Measurements from ENCODE around the gene AMHR2.

Gene AMHR2

DNA sequence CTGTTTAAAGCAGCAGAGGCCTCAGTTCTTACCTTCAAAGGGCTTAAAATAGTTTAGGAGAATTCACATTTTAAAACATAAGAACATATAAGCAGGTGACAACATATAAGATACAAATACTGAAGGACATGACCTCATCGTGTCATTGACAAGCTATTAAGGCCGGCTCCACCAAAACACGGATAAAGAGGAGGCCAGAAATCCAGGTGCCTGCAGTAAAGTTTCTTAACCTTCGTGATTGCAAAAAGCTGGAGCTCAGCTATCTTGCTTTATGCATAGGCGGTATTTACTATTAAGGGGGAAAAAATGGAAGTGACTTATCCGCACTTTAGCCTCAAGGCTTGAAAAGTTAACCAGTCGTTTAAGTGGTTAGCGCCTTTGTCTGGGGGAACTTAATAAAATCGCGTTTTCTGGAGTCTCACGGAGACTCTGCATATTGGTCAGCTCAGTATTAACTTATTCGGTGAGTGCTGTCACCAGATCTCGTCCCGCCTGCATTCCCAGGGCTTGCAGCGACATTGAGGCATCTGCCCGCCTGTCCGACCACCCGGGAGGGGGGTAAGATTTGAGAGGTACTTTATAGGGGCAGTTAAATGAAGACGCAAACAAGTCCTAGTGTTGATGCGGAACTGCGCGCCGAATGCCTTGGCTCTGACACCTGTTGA lies 44.8 kb upstream of the AMHR2 start:
- H3K27ac ChIP-seq (ENCODE audit: low read length), result peak overlapping the region; percentile 77
- peak overlapping the region; percentile 65 for H3K4me3 ChIP-seq (ENCODE audit: low read length)
- no peaks in the 10 kb centered on the region for H4K20me1 ChIP-seq (ENCODE audit: insufficient read depth, low read length)
- H3K4me1 ChIP-seq (ENCODE audit: low read length), result peaks cover 28% of the 10 kb centered on the region
- TF ChIP-seq, protein P1, sequence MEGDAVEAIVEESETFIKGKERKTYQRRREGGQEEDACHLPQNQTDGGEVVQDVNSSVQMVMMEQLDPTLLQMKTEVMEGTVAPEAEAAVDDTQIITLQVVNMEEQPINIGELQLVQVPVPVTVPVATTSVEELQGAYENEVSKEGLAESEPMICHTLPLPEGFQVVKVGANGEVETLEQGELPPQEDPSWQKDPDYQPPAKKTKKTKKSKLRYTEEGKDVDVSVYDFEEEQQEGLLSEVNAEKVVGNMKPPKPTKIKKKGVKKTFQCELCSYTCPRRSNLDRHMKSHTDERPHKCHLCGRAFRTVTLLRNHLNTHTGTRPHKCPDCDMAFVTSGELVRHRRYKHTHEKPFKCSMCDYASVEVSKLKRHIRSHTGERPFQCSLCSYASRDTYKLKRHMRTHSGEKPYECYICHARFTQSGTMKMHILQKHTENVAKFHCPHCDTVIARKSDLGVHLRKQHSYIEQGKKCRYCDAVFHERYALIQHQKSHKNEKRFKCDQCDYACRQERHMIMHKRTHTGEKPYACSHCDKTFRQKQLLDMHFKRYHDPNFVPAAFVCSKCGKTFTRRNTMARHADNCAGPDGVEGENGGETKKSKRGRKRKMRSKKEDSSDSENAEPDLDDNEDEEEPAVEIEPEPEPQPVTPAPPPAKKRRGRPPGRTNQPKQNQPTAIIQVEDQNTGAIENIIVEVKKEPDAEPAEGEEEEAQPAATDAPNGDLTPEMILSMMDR (IDR thresholded peaks at IDR 0.05; ENCODE audit: low read length), result no peak
- TF ChIP-seq EZH2 (optimal IDR thresholded peaks at IDR 0.05; ENCODE audit: low read depth, low read length) (no peak), EZH2phosphoT487 (IDR thresholded peaks at IDR 0.05; ENCODE audit: low read length) (no peak)
- peak overlapping the region; percentile 86 for H3K4me2 ChIP-seq (ENCODE audit: low read depth, low read length)
- peaks cover 6% of the 10 kb centered on the region; the same call in 1 of the 2 replicates for H3K36me3 ChIP-seq (replicated peaks; ENCODE audit: insufficient read depth, low read length)
- H3K9me3 ChIP-seq (replicated peaks; ENCODE audit: insufficient read depth, low read length), result no peaks in the 10 kb centered on the region
- peak overlapping the region; percentile 84 for H3K9ac ChIP-seq (ENCODE audit: low read length)
- no peaks in the 10 kb centered on the region for H3K9me2 ChIP-seq (replicated peaks; ENCODE audit: insufficient read depth, low read length)
- no peaks in the 10 kb centered on the region for H3K27me3 ChIP-seq (replicated peaks; ENCODE audit: insufficient read depth, low read length)
- H3K79me2 ChIP-seq (ENCODE audit: low read length), result peaks cover 32% of the 10 kb centered on the region
- H3F3A ChIP-seq (ENCODE audit: insufficient read depth, low read length), result peaks cover 12% of the 10 kb centered on the region
- peak overlapping the region; percentile 73 for H2AFZ ChIP-seq (ENCODE audit: low read length)
- DNase-seq, result peak; percentile 26

DNA sequence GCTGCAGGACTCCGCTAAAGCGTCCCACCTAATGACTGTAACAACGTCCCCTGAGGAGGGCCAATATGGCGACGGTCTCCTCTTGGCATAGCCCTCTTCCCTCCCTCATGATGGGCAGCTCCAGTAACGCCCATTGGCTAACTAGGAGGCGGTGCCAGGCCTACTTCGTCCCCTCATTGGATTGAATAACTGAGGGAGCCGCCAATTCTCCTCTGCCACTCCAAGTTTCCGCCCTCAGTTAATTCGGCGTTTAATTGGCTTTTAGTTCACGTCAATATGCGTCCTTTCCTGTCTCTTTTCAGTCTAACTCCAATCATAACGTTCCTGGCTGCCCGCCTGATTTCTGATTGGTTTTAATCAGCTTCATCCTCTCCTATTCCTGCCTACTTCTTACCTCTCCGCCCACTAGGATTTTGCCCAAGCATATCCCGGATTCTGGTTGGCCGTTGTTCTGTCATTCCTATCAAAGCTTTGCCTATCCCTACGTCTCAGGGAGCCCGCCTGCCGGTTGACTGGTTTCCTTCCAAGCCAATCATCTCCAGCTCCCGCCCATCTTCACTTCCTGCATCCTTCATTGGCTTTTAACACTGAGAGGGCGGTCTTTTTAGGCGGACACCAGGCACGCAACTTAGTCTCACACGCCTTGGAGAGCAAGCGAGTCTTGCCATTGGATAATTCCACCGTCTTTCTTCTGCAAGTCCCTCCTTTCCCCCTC lies 44.1 kb upstream of the AMHR2 start:
- Histone ChIP-seq H3K27me3 (replicated peaks; ENCODE audit: insufficient read depth, low read length) (no peaks in the 10 kb centered on the region), H3K79me2 (ENCODE audit: low read length) (peaks cover 39% of the 10 kb centered on the region), H3K4me3 (ENCODE audit: low read length) (peak overlapping the region; percentile 65), H3K27ac (ENCODE audit: low read length) (peak overlapping the region; percentile 77), H3K36me3 (replicated peaks; ENCODE audit: insufficient read depth, low read length) (peaks cover 9% of the 10 kb centered on the region), H3K4me2 (ENCODE audit: low read depth, low read length) (peak overlapping the region; percentile 86), H4K20me1 (ENCODE audit: insufficient read depth, low read length) (no peaks in the 10 kb centered on the region), H2AFZ (ENCODE audit: low read length) (peak overlapping the region; percentile 73), H3F3A (ENCODE audit: insufficient read depth, low read length) (peaks cover 9% of the 10 kb centered on the region), H3K9me2 (replicated peaks; ENCODE audit: insufficient read depth, low read length) (no peaks in the 10 kb centered on the region), H3K4me1 (ENCODE audit: low read length) (peaks cover 27% of the 10 kb centered on the region), H3K9ac (ENCODE audit: low read length) (peak overlapping the region; percentile 84), H3K9me3 (replicated peaks; ENCODE audit: insufficient read depth, low read length) (no peaks in the 10 kb centered on the region)
- TF ChIP-seq EZH2phosphoT487 (IDR thresholded peaks at IDR 0.05; ENCODE audit: low read length), result no peak
- TF ChIP-seq, protein P1 (IDR thresholded peaks at IDR 0.05; ENCODE audit: low read length), result no peak
- no peak for TF ChIP-seq EZH2 (optimal IDR thresholded peaks at IDR 0.05; ENCODE audit: low read depth, low read length)
- peak; percentile 100 for DNase-seq

DNA sequence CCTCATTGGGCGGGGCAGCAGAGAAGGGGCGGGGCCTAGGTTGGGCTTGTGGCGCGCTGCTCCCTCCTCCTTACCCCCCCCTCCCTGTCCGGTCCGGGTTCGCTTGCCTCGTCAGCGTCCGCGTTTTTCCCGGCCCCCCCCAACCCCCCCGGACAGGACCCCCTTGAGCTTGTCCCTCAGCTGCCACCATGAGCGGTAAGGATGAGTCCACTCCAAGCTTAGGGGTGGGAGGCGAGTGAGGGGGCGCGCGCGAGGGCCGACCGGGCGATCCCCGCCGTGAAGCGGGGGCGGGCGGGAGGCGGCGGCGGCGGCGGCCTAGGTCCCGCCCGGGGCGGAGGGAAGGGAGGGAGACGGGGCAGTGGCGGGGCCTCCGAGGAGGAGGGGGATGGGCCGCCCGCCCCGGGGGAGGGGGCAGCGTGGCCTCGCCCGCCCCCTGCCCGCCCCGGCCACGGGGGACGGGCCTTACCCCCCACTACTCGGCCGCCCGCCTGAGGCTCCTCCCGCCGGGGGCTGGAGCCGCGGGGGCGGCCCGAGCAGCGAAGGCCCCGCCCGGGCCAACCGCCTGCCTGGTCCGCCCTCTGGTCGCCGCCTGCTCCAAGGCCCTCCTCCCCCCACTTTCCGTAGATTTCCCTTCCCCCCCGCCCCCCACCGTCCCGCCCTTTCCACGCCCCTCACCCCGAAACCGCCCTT lies 43.4 kb upstream of the AMHR2 start, which contains the start of gene SP1:
TSS of gene SP1 (plus strand) at position 73 of the 690 bp plus-strand sequence. CDS start at position 189, 116 bp downstream.
- Histone ChIP-seq H2AFZ (ENCODE audit: low read length) (peak within 1 kb of the TSS; percentile 73), H3K4me1 (ENCODE audit: low read length) (peaks cover 27% of the 10 kb centered on the region), H3F3A (ENCODE audit: insufficient read depth, low read length) (peaks cover 9% of the 10 kb centered on the region), H3K9me3 (replicated peaks; ENCODE audit: insufficient read depth, low read length) (no peaks in the 10 kb centered on the region), H3K9ac (ENCODE audit: low read length) (peak within 1 kb of the TSS; percentile 84), H4K20me1 (ENCODE audit: insufficient read depth, low read length) (no peaks in the 10 kb centered on the region), H3K9me2 (replicated peaks; ENCODE audit: insufficient read depth, low read length) (no peaks in the 10 kb centered on the region), H3K27me3 (replicated peaks; ENCODE audit: insufficient read depth, low read length) (no peaks in the 10 kb centered on the region), H3K4me2 (ENCODE audit: low read depth, low read length) (peak within 1 kb of the TSS; percentile 89), H3K36me3 (replicated peaks; ENCODE audit: insufficient read depth, low read length) (peaks cover 10% of the 10 kb centered on the region), H3K4me3 (ENCODE audit: low read length) (peak within 1 kb of the TSS; percentile 65), H3K79me2 (ENCODE audit: low read length) (peaks cover 46% of the 10 kb centered on the region), H3K27ac (ENCODE audit: low read length) (peak within 1 kb of the TSS; percentile 77)
- no peak for TF ChIP-seq EZH2phosphoT487 (IDR thresholded peaks at IDR 0.05; ENCODE audit: low read length)
- peak; percentile 91 for DNase-seq
